ENCODE results near the gene CUL3.
A peak's percentile ranks its signal among the peaks of the same experiment; 100 is the strongest.

The CUL3 gene

GRCh38 chr2:224479826-224480225 lies 105.3 kb downstream of the CUL3 start:
- DNase-seq = no peak

- DNase-seq = no peak
Observed at GRCh38 chr2:224472827-224473226, 112.3 kb downstream of the CUL3 start.

- no peak for DNase-seq
Observed at GRCh38 chr2:224472137-224472536, 113.0 kb downstream of the CUL3 start.

- no peak for DNase-seq
Observed at GRCh38 chr2:224469374-224469964, 115.7 kb downstream of the CUL3 start.

GRCh38 chr2:224466304-224466895 lies 118.8 kb downstream of the CUL3 start:
- no peak for DNase-seq

GRCh38 chr2:224461391-224461790 lies 123.8 kb downstream of the CUL3 start:
- DNase-seq = no peak

GRCh38 chr2:224457408-224458096 lies 127.6 kb downstream of the CUL3 start:
- DNase-seq = no peak

- no peak for DNase-seq
Observed at GRCh38 chr2:224453892-224454291, 131.3 kb downstream of the CUL3 start.

GRCh38 chr2:224449212-224450147 lies 135.7 kb downstream of the CUL3 start:
- no peak for DNase-seq

GRCh38 chr2:224448236-224448635 lies 136.9 kb downstream of the CUL3 start:
- no peak for DNase-seq

- DNase-seq = no peak
Observed at GRCh38 chr2:224444783-224445182, 140.4 kb downstream of the CUL3 start.

- DNase-seq = no peak
Observed at GRCh38 chr2:224444021-224444420, 141.1 kb downstream of the CUL3 start.

GRCh38 chr2:224442071-224442967 lies 142.8 kb downstream of the CUL3 start:
- DNase-seq = no peak

- DNase-seq = no peak
Observed at GRCh38 chr2:224440988-224441387, 144.2 kb downstream of the CUL3 start.

GRCh38 chr2:224438726-224439125 lies 146.4 kb downstream of the CUL3 start:
- no peak for DNase-seq

GRCh38 chr2:224436634-224437033 lies 148.5 kb downstream of the CUL3 start:
- no peak for DNase-seq

- no peak for DNase-seq
Observed at GRCh38 chr2:224434618-224435017, 150.5 kb downstream of the CUL3 start.

GRCh38 chr2:224433442-224433841 lies 151.7 kb downstream of the CUL3 start:
- DNase-seq = no peak

- peak in 1 of 51 donors; percentile 8 for DNase-seq
Observed at GRCh38 chr2:224432003-224432579, 153.1 kb downstream of the CUL3 start.

GRCh38 chr2:224429441-224429810 lies 155.7 kb downstream of the CUL3 start:
- DNase-seq = no peak
